Stimulated activated CD4-positive, alpha-beta T cell treated with anti-CD3 and anti-CD28 coated beads, Interleukin-4, amount 100 ng/mL, for 24 hours (primary cell): Measurements from ENCODE around the gene OGA.

Experiments
- DNase-seq: peaks from one replicate; pipeline ENCODE4 v3.0.0-alpha.2; 2020

The OGA gene

DNA sequence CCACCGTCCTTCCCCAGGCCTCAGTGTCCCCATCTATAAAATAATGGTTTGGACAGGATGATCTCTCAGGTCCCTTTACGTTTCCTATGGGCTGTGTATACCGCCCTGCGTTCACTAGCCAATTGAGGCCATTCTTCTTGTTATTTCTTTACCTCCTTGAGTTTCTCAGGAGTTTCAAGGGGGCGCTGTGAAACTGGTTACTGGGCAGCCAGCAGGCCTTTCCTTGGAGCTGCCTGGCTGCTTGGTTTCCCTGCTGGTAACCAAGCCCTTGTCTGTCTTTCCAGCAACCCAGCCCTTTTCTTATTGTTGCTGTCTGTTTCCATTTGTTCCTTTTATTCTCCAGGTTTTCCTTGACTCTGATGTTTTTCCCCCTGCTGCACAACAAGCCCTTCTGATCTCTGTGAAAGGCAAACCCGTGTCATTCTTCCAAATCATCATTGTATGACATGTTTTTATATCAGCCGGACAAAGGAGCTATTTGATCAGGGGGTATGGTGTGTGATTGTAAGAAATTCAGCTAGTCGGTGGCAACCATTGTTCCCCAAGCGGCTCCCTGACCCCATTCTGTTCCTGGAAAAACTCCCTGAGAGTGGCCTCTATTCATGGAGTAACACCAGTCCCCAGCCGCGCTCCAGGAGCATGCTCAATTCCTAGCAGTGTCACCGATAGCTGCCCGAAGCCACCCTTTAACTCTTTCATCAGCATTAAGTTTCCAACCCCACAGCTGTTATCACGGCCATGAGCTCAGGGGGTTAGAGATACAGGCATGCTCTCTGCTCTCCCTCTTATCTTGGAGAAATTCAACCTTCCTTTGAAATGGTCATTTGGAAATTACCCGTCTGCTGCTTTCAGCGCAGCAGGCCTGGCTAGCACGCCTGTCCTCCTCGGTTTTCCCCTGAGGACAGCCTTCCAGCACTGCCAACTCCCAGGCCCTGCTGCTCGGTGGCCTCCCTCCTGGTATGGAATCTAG is 68.9 kb downstream of the OGA start:
- no peak for DNase-seq

DNA sequence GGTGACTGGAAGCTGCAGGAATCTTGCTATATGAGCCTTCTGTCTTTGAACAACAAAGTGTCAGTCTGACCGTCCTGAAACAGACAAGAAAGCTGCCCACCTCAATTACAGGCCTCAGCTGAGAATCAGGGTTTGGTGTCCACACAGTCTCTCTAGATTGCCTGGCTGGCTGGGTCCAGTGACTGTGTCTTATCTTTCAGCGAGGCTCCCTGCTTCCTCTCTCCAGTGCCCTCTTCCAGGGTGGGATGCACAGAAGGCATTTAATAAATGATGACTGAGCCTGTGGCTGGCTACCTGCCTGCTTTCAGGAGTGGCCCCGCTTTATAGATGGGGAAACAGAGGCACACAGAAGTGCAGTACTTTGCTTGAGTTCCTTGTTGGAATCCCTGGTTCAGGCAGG is 69.7 kb downstream of the OGA start:
- DNase-seq, result no peak

DNA sequence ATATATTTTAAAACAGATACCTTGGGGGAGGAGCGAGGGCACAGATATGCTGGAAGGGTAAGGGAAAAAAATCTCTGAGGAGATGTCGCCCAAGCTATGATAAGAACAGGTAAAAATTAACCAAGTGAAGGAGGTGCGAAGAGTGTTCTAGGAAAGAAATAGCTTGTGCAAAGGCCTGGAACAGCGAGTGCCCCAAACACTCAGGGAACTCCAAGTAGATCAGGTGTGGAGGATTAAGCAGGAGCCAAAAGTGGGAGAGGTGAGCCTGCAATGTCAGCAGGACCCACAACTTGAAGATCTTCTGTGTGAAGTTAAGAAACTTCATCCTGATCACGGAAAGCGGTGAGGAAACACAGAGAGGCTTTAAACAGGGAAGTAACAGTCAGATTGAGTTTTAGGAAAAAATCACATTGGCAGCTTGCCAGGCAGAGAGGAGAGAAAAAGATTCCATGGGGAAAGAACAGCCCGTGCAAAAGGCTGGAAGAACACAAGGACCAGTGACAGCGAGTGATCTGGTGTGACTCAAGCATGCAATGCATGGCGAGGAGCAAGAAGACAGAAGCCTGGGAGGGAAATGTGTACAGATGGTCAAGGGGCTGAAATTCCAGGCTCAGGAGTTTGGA is 73.1 kb downstream of the OGA start:
- no peak for DNase-seq

DNA sequence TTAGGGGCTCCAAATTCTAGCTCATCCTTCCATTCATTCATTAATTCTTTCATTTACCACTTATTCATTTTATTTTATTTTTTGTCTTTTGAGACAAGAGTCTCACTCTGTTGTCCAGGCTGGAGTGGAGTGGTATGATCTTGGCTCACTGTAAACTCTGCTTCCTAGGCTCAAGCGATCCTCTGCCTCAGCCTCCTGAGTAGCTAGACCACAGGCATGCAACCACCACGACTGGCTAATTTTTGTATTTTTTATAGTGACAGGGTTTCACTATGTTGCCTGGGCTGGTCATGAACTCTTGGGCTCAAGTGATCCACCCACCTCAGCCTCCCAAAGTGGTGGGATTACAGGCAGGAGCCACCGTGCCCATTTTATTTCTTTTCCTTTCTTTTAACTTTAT is 74.0 kb downstream of the OGA start:
- no peak for DNase-seq

DNA sequence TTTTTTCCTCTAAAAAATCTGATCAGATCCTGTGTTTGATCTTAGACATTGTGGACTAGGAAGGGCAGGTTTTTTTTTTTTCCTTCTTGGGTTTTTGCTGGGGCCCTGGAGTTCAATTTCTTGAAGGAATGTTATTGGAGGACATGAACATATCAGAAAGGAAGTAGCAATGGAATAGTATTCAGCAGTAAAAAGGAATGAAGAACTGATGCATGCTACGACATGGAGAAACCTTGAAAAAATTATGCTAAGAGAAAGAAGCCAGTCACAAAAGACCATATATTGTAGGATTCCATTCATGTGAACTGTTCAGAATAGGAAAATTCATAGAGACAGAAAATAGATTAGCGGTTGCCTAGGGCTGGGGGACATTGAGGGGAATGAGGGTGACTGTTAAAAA is 76.3 kb downstream of the OGA start:
- DNase-seq, result no peak

DNA sequence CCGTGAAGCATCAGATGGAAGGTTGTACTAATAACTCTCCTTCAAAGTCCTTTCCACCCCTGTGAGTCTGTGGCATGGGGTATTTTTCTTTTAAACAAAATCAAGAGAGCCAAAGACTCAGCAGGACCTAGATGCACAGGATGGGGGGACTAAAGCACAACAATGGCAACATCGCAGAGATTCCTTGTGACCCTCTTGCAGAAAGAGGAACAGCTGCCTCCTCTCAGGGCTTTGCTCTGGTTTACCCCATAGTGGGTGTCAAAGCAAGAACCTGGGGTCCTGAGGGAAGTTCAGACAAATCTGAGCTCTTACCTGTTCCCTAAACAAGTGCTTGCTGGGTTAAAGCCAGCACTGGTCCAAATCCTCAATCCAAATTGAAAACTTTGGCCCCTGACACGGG is 81.6 kb downstream of the OGA start:
- DNase-seq, result no peak
